Peyer's patch (tissue), 4 donors: ENCODE data around the gene PABPN1L.

ENCODE experiments used
- POLR2A ChIP-seq, 2 donors: fragments of 450-650 bp; IDR thresholded peaks; one replicate each; pipeline ENCODE4 v1.5.1; 2017; ENCODE audit warnings: antibody characterized with exemption in 2 of 2, mild to moderate bottlenecking in 2 of 2, moderate library complexity in 2 of 2
- TF ChIP-seq, protein P1 (sequence below), 6 experiments: fragments of 450-650 bp in 4 of 6; fragments of 200-600 bp in 2 of 6; sonication (generic) in 1 of 6; IDR thresholded peaks; one replicate each; pipeline ENCODE4 v1.5.1; 2017 to 2019; ENCODE audit warnings: antibody characterized with exemption in 6 of 6, mild to moderate bottlenecking in 3 of 6, moderate library complexity in 1 of 6

DNA sequence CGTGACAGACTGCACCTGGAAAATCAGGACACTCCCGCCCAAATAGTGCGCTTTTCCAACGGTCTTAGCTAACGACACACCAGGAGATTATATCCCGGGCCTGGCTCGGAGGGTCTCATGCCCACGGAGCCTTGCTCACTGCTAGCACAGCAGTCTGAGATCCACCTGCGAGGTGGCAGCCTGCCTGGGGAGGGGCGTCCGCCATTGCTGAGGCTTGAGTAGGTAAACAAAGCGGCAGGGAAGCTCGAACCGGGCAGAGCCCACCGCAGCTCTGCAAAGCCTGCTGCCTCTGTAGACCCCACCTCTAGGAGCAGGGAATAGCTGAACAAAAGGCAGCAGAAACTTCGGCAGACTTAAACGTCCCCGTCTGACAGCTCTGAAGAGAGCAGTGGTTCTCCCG is 14.8 kb downstream of the PABPN1L start:
- TF ChIP-seq, protein P1, sequence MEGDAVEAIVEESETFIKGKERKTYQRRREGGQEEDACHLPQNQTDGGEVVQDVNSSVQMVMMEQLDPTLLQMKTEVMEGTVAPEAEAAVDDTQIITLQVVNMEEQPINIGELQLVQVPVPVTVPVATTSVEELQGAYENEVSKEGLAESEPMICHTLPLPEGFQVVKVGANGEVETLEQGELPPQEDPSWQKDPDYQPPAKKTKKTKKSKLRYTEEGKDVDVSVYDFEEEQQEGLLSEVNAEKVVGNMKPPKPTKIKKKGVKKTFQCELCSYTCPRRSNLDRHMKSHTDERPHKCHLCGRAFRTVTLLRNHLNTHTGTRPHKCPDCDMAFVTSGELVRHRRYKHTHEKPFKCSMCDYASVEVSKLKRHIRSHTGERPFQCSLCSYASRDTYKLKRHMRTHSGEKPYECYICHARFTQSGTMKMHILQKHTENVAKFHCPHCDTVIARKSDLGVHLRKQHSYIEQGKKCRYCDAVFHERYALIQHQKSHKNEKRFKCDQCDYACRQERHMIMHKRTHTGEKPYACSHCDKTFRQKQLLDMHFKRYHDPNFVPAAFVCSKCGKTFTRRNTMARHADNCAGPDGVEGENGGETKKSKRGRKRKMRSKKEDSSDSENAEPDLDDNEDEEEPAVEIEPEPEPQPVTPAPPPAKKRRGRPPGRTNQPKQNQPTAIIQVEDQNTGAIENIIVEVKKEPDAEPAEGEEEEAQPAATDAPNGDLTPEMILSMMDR (IDR thresholded peaks at IDR 0.05) = no peak
- TF ChIP-seq POLR2A (IDR thresholded peaks at IDR 0.05) = no peak
